GM20000 (cell line): ENCODE measurements around the gene APOC4.

ENCODE experiments used
- DNase-seq: peaks from one replicate; pipeline ENCODE4 v3.0.0; 2012; ENCODE audit warnings: low spot score
- TF ChIP-seq, protein P1 (sequence below): IDR thresholded peaks from 2 replicates; pipeline ENCODE4 v1.5.1; 2012; ENCODE audit warnings: mild to moderate bottlenecking, control low read depth; ENCODE audit errors: extremely low read depth, missing control alignments

The APOC4 gene

DNA sequence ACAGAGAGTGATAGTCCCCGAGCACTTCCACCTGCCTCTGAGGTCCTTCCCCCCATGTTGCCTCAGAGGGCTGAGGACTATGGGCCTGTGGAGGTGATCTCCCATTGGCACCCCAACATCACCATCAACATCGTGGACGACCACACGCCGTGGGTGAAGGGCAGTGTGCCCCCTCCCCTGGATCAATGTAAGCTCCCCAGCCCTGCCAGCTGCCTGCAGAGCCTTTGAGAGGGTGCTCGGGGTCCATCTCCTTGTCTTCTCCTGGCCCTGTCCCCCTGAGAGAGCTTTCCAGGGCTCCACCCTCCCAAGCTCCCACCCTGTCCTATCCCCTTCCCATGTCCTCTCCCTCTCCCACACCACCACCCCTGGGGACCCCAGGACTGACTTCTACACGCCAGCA lies 44.4 kb downstream of the APOC4 start:
- no peak for DNase-seq
- TF ChIP-seq, protein P1, sequence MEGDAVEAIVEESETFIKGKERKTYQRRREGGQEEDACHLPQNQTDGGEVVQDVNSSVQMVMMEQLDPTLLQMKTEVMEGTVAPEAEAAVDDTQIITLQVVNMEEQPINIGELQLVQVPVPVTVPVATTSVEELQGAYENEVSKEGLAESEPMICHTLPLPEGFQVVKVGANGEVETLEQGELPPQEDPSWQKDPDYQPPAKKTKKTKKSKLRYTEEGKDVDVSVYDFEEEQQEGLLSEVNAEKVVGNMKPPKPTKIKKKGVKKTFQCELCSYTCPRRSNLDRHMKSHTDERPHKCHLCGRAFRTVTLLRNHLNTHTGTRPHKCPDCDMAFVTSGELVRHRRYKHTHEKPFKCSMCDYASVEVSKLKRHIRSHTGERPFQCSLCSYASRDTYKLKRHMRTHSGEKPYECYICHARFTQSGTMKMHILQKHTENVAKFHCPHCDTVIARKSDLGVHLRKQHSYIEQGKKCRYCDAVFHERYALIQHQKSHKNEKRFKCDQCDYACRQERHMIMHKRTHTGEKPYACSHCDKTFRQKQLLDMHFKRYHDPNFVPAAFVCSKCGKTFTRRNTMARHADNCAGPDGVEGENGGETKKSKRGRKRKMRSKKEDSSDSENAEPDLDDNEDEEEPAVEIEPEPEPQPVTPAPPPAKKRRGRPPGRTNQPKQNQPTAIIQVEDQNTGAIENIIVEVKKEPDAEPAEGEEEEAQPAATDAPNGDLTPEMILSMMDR, result no peak

DNA sequence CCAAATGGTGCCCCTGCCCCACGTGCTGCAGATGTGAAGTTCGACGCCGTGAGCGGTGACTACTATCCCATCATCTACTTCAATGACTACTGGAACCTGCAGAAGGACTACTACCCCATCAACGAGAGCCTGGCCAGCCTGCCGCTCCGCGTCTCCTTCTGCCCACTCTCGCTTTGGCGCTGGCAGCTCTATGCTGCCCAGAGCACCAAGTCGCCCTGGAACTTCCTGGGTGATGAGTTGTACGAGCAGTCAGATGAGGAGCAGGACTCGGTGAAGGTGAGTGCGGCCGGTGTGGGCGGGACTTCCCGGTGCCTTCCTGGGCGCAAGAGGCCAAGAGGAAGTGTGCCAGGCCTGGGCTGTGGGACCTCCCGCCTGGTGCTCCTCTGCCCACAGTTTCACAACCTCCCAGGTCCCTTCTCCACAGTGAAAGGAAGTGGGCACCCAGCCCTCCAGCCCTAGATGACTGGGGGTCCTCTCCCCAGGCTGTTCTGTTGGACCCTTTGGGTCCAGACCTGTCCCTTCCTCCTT lies 45.2 kb downstream of the APOC4 start:
- TF ChIP-seq, protein P1, result no peak

DNA sequence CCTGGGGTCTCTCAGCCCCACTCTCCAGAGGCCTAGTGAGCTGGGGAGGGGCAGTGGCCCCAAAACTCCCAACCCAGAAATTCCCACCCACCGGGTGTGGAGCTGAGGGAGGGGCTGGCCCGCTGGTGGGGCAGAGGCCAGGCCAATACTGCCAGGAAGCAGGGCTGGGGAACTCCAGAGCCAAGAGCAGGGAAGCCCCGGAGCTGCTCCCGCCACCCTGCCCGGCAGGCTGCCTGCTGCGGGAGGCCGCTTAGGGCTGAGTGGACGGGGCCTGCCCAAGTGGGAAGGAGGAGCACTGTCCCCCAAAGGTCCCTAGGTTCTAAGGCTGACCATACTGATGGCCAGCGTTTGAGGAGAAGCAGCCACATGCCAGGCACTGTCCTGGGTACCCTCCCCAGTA lies 46.2 kb downstream of the APOC4 start:
- no peak for DNase-seq
- TF ChIP-seq, protein P1, result no peak

More for the DNA sequence above, 45.2 kb downstream of the APOC4 start:
- DNase-seq, result no peak

DNA sequence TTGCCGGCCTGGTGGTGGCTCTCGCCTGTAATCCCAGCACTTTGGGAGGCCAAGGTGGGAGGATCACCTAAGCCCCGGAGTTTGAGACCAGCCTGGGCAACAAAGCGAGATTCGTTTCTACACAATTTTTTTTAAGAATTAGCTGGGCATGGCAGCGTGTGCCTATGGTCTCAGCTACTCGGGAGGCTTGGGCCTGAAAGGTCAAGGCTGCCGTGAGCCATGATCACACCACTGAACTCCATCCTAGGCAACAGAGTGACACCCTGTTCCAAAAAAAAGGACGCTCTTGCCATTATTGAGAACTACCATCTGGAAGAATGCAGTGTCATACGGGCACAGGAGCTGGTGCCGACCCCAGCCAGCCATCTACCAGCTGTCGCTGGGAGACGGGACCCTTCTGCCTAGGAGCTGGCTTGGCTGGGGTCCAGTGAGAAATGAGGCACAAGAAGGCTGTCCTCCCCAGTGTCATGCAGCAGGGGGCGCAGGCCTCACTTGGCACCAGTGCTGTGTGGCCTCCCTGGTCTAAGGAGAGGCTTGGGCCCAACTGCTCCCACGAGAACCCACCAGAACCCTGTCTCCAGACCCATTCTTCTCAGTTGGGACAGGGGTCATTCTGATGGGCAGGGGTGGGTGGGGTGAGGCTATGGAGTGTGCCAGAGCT lies 47.0 kb downstream of the APOC4 start:
- DNase-seq, result peak; percentile 89

DNA sequence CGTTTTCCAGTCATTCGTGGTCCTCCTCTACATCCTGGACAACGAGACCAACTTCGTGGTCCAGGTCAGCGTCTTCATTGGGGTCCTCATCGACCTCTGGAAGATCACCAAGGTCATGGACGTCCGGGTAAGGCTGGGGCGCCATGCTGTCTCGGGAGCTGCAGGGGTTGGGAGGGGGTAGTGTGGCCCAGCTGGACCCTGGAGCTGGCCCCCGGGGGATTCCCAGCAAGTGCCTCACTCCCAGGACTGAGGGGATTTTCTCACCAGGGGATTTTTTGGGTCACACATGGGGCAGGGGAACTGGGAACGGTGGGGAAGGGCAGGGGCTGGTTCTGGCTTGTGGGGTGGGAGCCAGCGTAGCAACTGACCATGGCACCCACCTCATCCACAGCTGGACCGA lies 48.4 kb downstream of the APOC4 start:
- no peak for DNase-seq
- TF ChIP-seq, protein P1, result no peak

More for the DNA sequence above, 47.0 kb downstream of the APOC4 start:
- TF ChIP-seq, protein P1, result peak; percentile 69

DNA sequence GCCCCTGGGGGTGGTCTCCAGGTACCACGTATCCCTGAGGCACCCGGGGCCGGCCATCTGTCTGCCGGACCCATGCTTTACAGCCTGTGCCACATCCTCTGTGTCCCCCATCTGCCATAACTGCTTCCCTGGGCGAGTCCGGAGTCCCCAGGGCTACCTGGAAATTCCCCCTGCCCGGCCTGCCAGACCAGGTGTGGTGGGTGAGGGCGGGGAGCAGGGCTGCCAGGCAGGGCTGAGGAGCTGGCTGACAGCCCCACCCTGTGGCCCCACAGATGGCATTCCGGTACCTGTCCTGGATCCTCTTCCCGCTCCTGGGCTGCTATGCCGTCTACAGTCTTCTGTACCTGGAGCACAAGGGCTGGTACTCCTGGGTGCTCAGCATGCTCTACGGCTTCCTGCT lies 48.9 kb downstream of the APOC4 start:
- TF ChIP-seq, protein P1, result no peak
- DNase-seq, result no peak

DNA sequence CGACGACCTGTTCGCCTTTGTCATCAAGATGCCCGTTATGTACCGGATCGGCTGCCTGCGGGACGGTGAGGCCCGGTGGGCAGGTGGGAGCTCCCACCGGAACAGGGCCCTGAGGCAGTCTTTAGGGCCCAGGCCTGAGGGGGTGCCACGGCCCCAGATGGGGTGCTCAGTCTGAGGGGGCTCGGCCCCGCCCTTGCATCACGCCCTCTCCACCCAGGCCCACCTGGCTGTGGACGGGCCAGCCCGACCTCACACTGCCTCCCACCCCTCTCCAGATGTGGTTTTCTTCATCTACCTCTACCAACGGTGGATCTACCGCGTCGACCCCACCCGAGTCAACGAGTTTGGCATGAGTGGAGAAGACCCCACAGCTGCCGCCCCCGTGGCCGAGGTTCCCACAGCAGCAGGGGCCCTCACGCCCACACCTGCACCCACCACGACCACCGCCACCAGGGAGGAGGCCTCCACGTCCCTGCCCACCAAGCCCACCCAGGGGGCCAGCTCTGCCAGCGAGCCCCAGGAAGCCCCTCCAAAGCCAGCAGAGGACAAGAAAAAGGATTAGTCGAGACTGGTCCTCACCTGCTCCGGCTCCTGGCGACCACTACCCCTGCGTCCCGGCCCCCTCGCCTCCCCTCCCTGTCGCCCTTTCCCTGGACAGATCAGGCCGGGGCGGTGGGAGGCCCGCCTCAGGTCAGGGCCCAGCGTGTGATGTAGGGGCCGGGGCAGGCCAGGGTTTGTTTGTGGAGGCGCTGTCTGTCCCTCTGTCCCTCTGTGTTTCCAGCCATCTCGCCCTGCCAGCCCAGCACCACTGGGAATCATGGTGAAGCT lies 50.5 kb downstream of the APOC4 start:
- TF ChIP-seq, protein P1, result no peak
- no peak for DNase-seq
